ENCODE data around the gene PVALB.

DNA sequence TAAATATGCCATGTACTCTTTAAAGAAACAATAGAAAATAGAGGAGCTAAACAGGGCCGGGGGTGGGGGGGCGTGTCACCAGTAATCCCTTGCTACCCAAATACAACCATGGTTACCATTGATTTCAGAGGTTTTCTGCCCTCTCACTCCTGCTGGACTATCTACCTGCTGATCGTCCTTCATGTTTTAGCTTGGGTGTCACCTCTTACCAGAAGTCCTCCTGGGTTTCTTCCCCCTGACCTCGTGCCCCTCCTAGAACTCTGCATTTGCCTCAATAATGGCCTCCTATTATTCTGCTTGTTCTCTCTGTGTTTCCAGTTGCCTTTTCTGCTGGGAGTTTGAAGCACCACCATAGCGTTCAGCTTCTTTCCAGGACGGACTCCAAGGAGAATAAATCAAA is 9.4 kb upstream of the PVALB start:
- TF ChIP-seq, protein P1, sequence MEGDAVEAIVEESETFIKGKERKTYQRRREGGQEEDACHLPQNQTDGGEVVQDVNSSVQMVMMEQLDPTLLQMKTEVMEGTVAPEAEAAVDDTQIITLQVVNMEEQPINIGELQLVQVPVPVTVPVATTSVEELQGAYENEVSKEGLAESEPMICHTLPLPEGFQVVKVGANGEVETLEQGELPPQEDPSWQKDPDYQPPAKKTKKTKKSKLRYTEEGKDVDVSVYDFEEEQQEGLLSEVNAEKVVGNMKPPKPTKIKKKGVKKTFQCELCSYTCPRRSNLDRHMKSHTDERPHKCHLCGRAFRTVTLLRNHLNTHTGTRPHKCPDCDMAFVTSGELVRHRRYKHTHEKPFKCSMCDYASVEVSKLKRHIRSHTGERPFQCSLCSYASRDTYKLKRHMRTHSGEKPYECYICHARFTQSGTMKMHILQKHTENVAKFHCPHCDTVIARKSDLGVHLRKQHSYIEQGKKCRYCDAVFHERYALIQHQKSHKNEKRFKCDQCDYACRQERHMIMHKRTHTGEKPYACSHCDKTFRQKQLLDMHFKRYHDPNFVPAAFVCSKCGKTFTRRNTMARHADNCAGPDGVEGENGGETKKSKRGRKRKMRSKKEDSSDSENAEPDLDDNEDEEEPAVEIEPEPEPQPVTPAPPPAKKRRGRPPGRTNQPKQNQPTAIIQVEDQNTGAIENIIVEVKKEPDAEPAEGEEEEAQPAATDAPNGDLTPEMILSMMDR (IDR thresholded peaks at IDR 0.05; ENCODE audit: low read depth, low read length, poor library complexity, severe bottlenecking): no peak
- no peak for TF ChIP-seq EZH2phosphoT487 (IDR thresholded peaks at IDR 0.05; ENCODE audit: borderline replicate concordance, low read length)
